Measurements from ENCODE around the gene TTC39B.

The TTC39B gene

DNA sequence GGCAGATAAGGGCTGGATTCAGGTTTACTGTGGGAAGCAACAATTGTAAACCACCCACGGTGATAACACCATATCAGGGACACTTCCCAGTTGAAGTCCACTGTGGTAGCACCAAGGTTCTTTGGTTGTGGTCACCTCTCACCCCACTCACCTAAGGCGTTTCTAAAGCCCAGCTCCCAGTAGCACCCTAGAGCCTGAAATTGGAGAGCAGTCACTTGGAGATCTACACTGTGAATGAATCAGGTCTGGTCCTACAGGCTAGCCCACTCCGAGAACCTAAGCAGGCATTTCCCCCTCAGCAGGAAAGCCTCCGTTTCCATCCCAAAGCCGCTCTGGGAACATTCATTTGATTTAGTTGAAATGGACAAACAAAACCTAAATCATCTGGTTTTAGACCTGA is 191.3 kb downstream of the TTC39B start:
- DNase-seq = no peak

DNA sequence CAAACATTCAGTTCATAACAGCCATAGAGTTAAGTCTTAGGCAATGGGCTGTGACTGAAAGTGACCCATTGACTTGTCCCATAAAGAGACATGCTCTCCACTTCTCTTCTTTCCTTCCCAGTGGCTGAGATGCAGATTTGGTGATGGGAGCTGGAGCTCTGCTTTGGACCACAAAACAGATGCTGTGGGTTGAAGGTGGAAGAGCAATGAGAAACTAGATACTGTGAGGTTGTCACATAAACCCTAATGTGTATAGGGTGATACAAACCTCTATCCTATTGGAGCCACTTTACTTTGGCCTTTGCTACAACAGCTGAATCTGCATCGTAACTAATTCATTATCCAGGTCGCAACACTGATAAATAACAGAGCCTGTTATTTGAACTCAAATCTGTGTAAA is 192.0 kb downstream of the TTC39B start:
- no peak for DNase-seq
